Upper lobe of left lung (tissue), 4 donors: ENCODE measurements around the gene COL23A1.

Experiments
- CTCF ChIP-seq, 6 experiments: fragments of 450-650 bp in 4 of 6; fragments of 200-600 bp in 2 of 6; sonication (generic) in 2 of 6; IDR thresholded peaks; one replicate each; pipeline ENCODE4 v1.5.1; 2016 to 2019; ENCODE audit warnings: antibody characterized with exemption in 6 of 6
- POLR2A ChIP-seq, 4 donors: fragments of 450-650 bp; IDR thresholded peaks; one replicate each; pipeline ENCODE4 v1.5.1; 2016 to 2017; ENCODE audit warnings: antibody characterized with exemption in 4 of 4, mild to moderate bottlenecking in 2 of 4
- POLR2AphosphoS5 ChIP-seq, 2 donors: sonication (generic); formaldehyde crosslinking; IDR thresholded peaks; one replicate each; pipeline ENCODE4 v1.5.1; 2017; ENCODE audit warnings: antibody characterized with exemption in 2 of 2

GRCh38 chr5:178469975-178470759 lies 120.0 kb downstream of the COL23A1 start:
- TF ChIP-seq CTCF (IDR thresholded peaks at IDR 0.05) (no peak), POLR2A (IDR thresholded peaks at IDR 0.05) (no peak), POLR2AphosphoS5 (IDR thresholded peaks at IDR 0.05) (no peak)
